HPDE6-E6E7 (cell line): ENCODE results near the gene ASGR2.
"Not testable (repeated sequence)": the region's sequence is repeated elsewhere in the genome, so short reads cannot be mapped to it uniquely, and the experiment has no call there.

Experiments used
- DNase-seq: peaks from one replicate; pipeline ENCODE4 v3.0.0; 2011; ENCODE audit warnings: missing footprints; ENCODE audit errors: extremely low spot score

Gene ASGR2

GRCh38 chr17:7098802-7099459 lies 15.7 kb downstream of the ASGR2 start:
- no peak for DNase-seq

- DNase-seq = no peak
Observed at GRCh38 chr17:7097940-7098339, 16.7 kb downstream of the ASGR2 start.

- DNase-seq = no peak
Observed at GRCh38 chr17:7095625-7096024, 19.0 kb downstream of the ASGR2 start.

- no peak for DNase-seq
Observed at GRCh38 chr17:7094652-7095019, 20.0 kb downstream of the ASGR2 start.

GRCh38 chr17:7091311-7092005 lies 23.2 kb downstream of the ASGR2 start:
- not testable (repeated sequence) for DNase-seq

- DNase-seq = not testable (repeated sequence)
Observed at GRCh38 chr17:7089570-7089969, 25.1 kb downstream of the ASGR2 start.

- DNase-seq = not testable (repeated sequence)
Observed at GRCh38 chr17:7088442-7088841, 26.2 kb downstream of the ASGR2 start.

GRCh38 chr17:7084088-7084487 lies 30.5 kb downstream of the ASGR2 start:
- DNase-seq = no peak

GRCh38 chr17:7083592-7083991 lies 31.0 kb downstream of the ASGR2 start:
- no peak for DNase-seq

- no peak for DNase-seq
Observed at GRCh38 chr17:7081341-7082062, 33.1 kb downstream of the ASGR2 start.

- DNase-seq = no peak
Observed at GRCh38 chr17:7080456-7081041, 34.1 kb downstream of the ASGR2 start.

- DNase-seq = no peak
Observed at GRCh38 chr17:7079581-7080455, 34.8 kb downstream of the ASGR2 start, which contains the start of gene CLEC10A. TSS of gene CLEC10A (minus strand) at chr17:7080251. CDS start at chr17:7078812, 1,439 bp downstream.

GRCh38 chr17:7078711-7079110 lies 35.9 kb downstream of the ASGR2 start:
- DNase-seq = no peak

GRCh38 chr17:7077911-7078546 lies 36.6 kb downstream of the ASGR2 start:
- no peak for DNase-seq

- DNase-seq = no peak
Observed at GRCh38 chr17:7074931-7075330, 39.7 kb downstream of the ASGR2 start.

GRCh38 chr17:7072406-7072805 lies 42.2 kb downstream of the ASGR2 start:
- DNase-seq = no peak

GRCh38 chr17:7070712-7071111 lies 43.9 kb downstream of the ASGR2 start:
- no peak for DNase-seq

- no peak for DNase-seq
Observed at GRCh38 chr17:7068268-7068667, 46.4 kb downstream of the ASGR2 start.

GRCh38 chr17:7067198-7067597 lies 47.4 kb downstream of the ASGR2 start:
- no peak for DNase-seq

GRCh38 chr17:7064261-7064660 lies 50.4 kb downstream of the ASGR2 start:
- DNase-seq = no peak

GRCh38 chr17:7063518-7064094 lies 51.0 kb downstream of the ASGR2 start:
- DNase-seq = no peak
